Skin of body (tissue), 2 donors: ENCODE measurements around the gene PRODH2. TPM values are rescaled to one million over a fixed set of nuclear protein-coding genes. Genes with fewer than 3 reads are reported as not detected.
"Not testable (repeated sequence)": the region's sequence is repeated elsewhere in the genome, so short reads cannot be mapped to it uniquely, and the experiment has no call there.

ENCODE experiments used
- DNase-seq: peaks from one replicate; lab custom pipeline; 2025; lab: John Stamatoyannopoulos, UW
- total RNA-seq: library from RNA; depleted of rRNA; stranded (reverse); fragments of >200 nt; gene quantifications from one replicate; pipeline ENCODE4 v1.2.3, GENCODE V29; 2014

PRODH2 gene
- total RNA-seq, 1 donor from 2014 or later: not detected

DNA sequence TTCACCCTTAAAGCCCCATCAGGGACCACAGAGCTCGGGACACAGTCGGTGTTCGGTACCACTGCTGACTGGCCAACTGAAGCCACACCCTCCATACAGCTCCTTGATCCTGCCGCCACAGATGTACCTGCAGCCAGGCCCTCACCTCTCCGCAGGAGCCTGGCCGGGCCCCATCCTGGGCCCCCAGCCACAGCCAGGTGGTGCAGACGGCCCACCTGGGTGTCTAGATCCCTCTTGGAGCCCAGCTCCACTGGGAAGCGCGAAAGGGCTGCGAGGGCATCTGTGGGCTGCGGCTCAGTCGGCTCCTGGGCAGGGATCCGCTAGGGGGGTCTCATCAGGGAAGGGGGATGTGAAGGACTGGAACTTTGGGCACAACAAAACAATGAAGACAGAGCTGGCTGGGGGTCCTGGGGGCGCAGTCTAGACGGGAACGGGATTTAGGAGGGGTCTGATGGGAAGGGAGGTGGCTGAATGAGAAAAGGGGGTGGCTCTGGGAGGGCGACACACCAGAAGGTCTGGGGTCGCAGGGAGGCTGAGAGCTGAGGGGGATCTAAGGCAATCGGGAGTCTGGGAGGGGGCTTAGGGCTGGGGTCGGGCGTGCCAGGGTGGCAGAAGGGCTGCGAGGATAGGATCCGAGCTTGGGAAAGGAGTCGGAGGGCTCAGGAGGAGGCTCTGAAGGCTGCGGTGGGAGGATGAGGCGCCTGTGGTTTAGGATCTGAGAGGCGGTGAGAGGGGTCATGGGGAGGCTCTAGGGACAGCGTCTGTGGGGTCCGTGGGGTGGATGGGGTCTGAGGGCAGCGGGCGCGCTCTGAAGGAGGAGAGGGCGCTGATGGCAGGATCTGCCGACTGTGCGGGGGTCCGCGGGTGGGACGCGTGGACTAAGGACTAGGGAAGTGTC lies 15.8 kb downstream of the PRODH2 start:
- DNase-seq: no peak

GRCh38 chr19:35795564-35795963 lies 17.1 kb downstream of the PRODH2 start:
- not testable (repeated sequence) for DNase-seq

GRCh38 chr19:35793381-35794165 lies 19.1 kb downstream of the PRODH2 start:
- no peak for DNase-seq

DNA sequence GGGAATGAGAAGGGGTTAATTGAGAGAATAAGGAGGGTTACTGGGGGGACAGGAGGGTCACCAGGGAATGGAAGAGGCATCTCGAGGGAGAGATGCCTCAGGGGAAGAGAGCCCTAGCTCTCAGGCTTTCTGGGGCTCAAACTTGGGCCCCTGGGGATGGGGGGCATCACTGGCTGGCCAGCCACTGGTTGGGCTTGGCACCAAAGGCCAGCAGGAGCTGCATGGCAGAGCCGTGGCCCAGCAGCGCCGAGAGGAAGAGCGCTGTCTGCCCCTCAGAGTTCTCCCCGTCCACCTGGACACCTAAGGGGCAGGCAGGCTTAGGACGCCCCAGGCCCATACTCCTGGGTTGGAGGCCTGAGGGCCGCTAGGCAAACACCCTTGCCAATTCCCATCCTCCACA lies 19.8 kb downstream of the PRODH2 start:
- DNase-seq: no peak

GRCh38 chr19:35792312-35792711 lies 20.3 kb downstream of the PRODH2 start:
- DNase-seq: no peak

GRCh38 chr19:35791814-35792279 lies 20.8 kb downstream of the PRODH2 start:
- DNase-seq: no peak

GRCh38 chr19:35790981-35791813 lies 21.4 kb downstream of the PRODH2 start:
- DNase-seq: no peak

- DNase-seq: no peak
Measured at GRCh38 chr19:35789978-35790944, 22.4 kb downstream of the PRODH2 start.

DNA sequence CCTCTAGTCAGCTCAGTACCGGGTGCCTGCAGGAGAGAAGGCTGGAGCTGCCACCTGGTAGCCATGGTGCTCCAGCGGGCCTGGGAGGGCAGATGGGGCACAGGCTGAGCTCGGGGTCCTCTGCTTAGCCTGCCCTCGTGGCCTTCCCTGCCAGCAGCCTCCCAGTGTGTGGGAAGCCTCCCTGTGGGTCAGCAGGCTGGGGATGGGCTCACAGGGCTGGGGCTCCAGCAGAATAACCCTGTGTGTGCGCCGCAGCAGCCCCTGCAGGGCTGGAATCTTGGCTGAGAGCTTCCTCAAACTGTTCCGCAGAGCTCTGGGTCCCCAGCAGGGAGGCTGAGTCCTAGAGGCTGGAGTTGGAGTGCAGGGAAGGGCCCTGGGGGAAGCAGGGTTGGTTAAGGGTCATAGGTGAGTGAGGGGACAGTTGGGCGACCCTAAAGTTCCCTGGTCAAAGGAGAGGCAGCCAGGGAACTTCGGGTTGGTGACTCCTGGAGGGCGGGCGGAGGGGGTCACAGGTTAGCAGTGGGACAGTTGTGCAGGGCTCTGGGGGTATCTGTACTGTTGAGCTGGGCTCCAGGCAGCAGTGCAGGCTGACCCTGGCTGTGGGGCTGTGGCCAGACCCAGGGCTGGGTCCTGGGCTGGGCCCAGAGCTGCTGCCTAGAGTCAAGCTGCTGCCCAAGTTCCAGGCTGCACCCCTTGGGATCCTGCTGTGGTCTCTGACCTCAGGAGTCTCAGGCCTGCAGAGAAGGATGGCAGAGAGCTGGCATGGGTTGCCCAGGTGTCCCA lies 23.3 kb downstream of the PRODH2 start:
- DNase-seq: no peak

GRCh38 chr19:35788205-35788960 lies 24.3 kb downstream of the PRODH2 start:
- DNase-seq: no peak

DNA sequence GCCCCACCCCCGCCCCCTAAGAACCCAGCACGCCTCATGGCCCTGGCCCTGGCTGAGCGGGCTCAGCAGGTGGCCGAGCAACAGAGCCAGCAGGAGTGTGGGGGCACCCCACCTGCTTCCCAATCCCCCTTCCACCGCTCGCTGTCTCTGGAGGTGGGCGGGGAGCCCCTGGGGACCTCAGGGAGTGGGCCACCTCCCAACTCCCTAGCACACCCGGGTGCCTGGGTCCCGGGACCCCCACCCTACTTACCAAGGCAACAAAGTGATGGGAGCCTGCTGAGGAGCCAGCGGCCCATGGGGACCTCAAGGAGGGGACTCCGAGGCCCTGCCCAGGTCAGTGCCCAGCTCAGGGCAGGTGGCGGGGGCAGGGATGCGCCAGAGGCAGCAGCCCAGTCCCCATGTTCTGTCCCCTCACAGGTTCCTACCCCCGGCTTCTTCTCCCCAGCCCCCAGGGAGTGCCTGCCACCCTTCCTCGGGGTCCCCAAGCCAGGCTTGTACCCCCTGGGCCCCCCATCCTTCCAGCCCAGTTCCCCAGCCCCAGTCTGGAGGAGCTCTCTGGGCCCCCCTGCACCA lies 25.3 kb downstream of the PRODH2 start:
- DNase-seq: no peak

DNA sequence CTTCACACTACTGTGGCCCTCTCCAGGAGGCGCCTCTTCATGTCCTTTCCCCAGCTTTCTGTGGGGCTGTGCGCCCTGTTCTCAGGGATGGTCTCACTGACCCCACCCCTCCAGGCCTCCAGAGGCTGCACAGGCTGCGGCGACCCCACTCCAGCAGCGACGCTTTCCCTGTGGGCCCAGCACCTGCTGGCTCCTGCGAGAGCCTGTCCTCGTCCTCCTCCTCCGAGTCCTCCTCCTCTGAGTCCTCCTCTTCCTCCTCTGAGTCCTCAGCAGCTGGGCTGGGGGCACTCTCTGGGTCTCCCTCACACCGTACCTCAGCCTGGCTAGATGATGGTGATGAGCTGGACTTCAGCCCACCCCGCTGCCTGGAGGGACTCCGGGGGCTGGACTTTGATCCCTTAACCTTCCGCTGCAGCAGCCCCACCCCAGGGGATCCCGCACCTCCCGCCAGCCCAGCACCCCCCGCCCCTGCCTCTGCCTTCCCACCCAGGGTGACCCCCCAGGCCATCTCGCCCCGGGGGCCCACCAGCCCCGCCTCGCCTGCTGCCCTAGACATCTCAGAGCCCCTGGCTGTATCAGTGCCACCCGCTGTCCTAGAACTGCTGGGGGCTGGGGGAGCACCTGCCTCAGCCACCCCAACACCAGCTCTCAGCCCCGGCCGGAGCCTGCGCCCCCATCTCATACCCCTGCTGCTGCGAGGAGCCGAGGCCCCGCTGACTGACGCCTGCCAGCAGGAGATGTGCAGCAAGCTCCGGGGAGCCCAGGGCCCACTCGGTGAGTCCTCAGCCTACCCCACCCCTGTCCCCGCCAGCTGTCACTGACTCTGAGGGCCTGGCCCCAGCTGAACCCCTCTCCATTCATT lies 26.1 kb downstream of the PRODH2 start:
- DNase-seq: no peak

GRCh38 chr19:35785339-35785627 lies 27.4 kb downstream of the PRODH2 start:
- DNase-seq: no peak

GRCh38 chr19:35784503-35785338 lies 27.9 kb downstream of the PRODH2 start:
- DNase-seq: no peak

DNA sequence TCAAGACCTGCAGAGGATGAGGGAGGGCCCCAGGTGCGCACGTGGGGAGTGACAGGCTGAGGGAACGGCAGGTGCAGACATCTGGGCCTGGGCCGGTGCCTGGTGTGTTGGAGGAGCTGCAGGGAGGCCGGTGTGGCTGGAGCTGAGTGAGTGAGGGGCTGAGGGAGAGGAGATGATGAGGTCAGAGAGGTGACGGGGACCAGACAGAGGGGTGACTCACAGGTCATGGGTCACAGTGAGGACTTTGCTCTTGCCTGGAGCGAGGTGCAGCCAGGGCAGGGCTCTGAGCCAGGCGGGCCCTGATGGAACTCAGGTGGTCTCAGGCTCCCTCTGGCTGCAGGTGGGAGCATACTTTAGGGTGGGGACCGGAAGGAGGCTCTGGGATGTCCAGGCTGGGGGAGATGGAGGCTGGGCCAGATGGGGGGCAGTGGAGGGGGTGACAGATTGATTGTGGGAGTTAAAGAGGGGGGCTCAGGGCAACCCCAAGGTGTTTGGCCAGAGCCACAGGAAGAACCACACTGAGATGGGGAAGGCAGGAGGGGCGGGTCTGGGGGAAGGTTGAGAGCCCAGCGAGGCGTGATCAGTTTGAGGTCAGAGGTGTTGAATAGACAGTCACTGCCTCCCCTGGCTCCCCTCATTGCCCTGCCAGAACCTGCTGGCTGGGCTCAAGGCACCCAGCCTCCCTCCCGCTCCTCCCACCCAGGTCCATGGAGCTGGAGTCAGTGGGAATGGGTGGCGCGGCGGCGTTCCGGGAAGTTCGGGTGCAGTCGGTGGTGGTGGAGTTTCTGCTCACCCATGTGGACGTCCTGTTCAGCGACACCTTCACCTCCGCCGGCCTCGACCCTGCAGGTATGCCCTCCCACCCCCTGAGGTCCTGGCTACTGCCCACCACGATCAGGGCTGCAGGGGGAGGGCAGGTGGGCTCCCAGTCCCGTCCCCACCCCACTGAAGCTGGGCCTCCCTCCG lies 28.9 kb downstream of the PRODH2 start:
- DNase-seq: no peak

GRCh38 chr19:35782589-35782988 lies 30.1 kb downstream of the PRODH2 start:
- no peak for DNase-seq
